K562 (cell line): Measurements from ENCODE around the gene GGA2. TPM values are rescaled to one million over a fixed set of nuclear protein-coding genes. Genes with fewer than 3 reads are reported as not detected.

Experiments used
- ATF1 ChIP-seq, 2 experiments: fragments of 450-650 bp in 1 of 2; IDR thresholded peaks; 2 replicates each; pipeline ENCODE4 v1.6.1; 2016; ENCODE audit warnings: missing compliant biosample characterization in 1 of 2, missing genetic modification characterization in 1 of 2
- CBX8 ChIP-seq: fragments of 200-600 bp; sonication (generic); IDR thresholded peaks from 2 replicates; pipeline ENCODE4 v1.6.1; 2012; ENCODE audit warnings: borderline replicate concordance, mixed run types, low read depth, mild to moderate bottlenecking, moderate library complexity, mixed read lengths, low read length, control low read depth, inconsistent platforms; ENCODE audit not compliant: poor library complexity, severe bottlenecking; ENCODE audit errors: extremely low read depth
- HNRNPH1 ChIP-seq: fragments of 200-400 bp; formaldehyde crosslinking; optimal IDR thresholded peaks from 2 replicates; pipeline ENCODE3; 2017; ENCODE audit warnings: low read depth, mild to moderate bottlenecking, low read length, moderate library complexity
- MBD2 ChIP-seq: sonication (generic); IDR thresholded peaks from 2 replicates; pipeline ENCODE4 v1.6.1; 2016; ENCODE audit warnings: low read depth, borderline replicate concordance
- MLLT1 ChIP-seq, 2 experiments: fragments of 450-650 bp; IDR thresholded peaks; 2 replicates each; pipeline ENCODE4 v1.6.1; 2016
- NONO ChIP-seq, 2 experiments: fragments of 200-400 bp in 1 of 2; fragments of 450-650 bp in 1 of 2; formaldehyde crosslinking in 1 of 2; IDR thresholded peaks; 2 replicates each; pipeline ENCODE4 v1.6.1; 2017; ENCODE audit warnings: low read depth in 2 of 2, mild to moderate bottlenecking in 2 of 2, moderate library complexity in 2 of 2, low read length in 1 of 2
- SP1 ChIP-seq: sonication (generic); formaldehyde crosslinking; IDR thresholded peaks from 2 replicates; pipeline ENCODE4 v1.8.1; 2022; ENCODE audit warnings: mild to moderate bottlenecking, missing genetic modification reagents
- THAP7 ChIP-seq: fragments of 250-450 bp; sonication (Bioruptor Pico); IDR thresholded peaks from 2 replicates; pipeline ENCODE4 v1.5.0; 2021
- ZBTB43 ChIP-seq: sonication (generic); formaldehyde crosslinking; IDR thresholded peaks from 2 replicates; pipeline ENCODE4 v1.8.0; 2023; ENCODE audit warnings: mild to moderate bottlenecking, missing genetic modification reagents
- ZKSCAN1 ChIP-seq: fragments of 150-350 bp; IDR thresholded peaks from 2 replicates; pipeline ENCODE4 v1.6.1; 2016; ENCODE audit warnings: low read depth, low read length
- ZNF318 ChIP-seq, 2 experiments: fragments of 450-650 bp; IDR thresholded peaks; 2 replicates each; pipeline ENCODE4 v1.6.1; 2016; ENCODE audit warnings: mild to moderate bottlenecking in 2 of 2, borderline replicate concordance in 1 of 2, low read depth in 1 of 2, moderate library complexity in 1 of 2
- ZNF561 ChIP-seq: fragments of 450-650 bp; formaldehyde crosslinking; conservative IDR thresholded peaks from 2 replicates; pipeline ENCODE4 v1.4.0; 2020; ENCODE audit warnings: mild to moderate bottlenecking, moderate library complexity
- polyA plus RNA-seq, 8 experiments: library from polyadenylated mRNA; depleted of rRNA in 4 of 8; stranded (reverse) in 5 of 8; unstranded in 3 of 8; fragments of >200 nt; fragmentation: Nextera tagmentation in 2 of 8; fragmentation: Illumina TruSeq in 1 of 8; extraction: Ambion mirVana in 2 of 8; extraction: Trizol in 1 of 8; gene quantifications; 2 replicates each; pipeline versions ENCODE4 v1.2.1 to v1.2.3, GENCODE V29; 2011 to 2014; ENCODE audit warnings: inconsistent platforms in 1 of 8, missing spikeins in 1 of 8
- total RNA-seq, 7 experiments: library from RNA; depleted of rRNA in 6 of 7; stranded (reverse); fragments of >200 nt in 6 of 7; fragmentation: Illumina TruSeq in 2 of 7; extraction: Trizol in 2 of 7; gene quantifications; 2 replicates each; pipeline versions ENCODE4 v1.2.1 to v1.2.3, GENCODE V29; 2011 to 2021; ENCODE audit warnings: low replicate concordance in 1 of 7

Gene GGA2
- total and polyA plus RNA-seq, 9 of the 15 experiments (the other 6 are each of a cell fraction or from before 2014, with no cell fraction given) = 11.9 to 133 (median 66.3) TPM

- no peak for TF ChIP-seq ZNF318 (IDR thresholded peaks at IDR 0.05; ENCODE audit: borderline replicate concordance in 1 of 2, low read depth in 1 of 2)
- no peak for TF ChIP-seq ZNF561 (CRISPR knock-in tag)
- TF ChIP-seq THAP7 (CRISPR knock-in tag) = no peak
- TF ChIP-seq MBD2 = peak; percentile 1; the same call in 1 of the 2 replicates
- no peak for TF ChIP-seq ZBTB43 (CRISPR knock-in tag)
- no peak for TF ChIP-seq SP1
- no peak for TF ChIP-seq NONO (IDR thresholded peaks at IDR 0.05; ENCODE audit: low read depth in 2 of 2, low read length in 1 of 2)
- no peak for TF ChIP-seq HNRNPH1
- no peak for TF ChIP-seq MLLT1 (IDR thresholded peaks at IDR 0.05)
- TF ChIP-seq ATF1 (CRISPR knock-in tag; IDR thresholded peaks at IDR 0.05) = no peak
- no peak for TF ChIP-seq ATF1 (tag; IDR thresholded peaks at IDR 0.05)
- TF ChIP-seq ZKSCAN1 = no peak
- no peak for TF ChIP-seq CBX8
These were observed 56.8 kb downstream of the GGA2 start (continued) for GRCh38 chr16:23453338-23454052.
